Epidermal melanocyte (primary cell): ENCODE data around the gene SPTBN4.
"Not testable (repeated sequence)": the region's sequence is repeated elsewhere in the genome, so short reads cannot be mapped to it uniquely, and the experiment has no call there.

Source experiments
- DNase-seq: peaks from one replicate; pipeline ENCODE4 v3.0.0; 2011; ENCODE audit warnings: low spot score; ENCODE audit not compliant: insufficient read length

The SPTBN4 gene

DNA sequence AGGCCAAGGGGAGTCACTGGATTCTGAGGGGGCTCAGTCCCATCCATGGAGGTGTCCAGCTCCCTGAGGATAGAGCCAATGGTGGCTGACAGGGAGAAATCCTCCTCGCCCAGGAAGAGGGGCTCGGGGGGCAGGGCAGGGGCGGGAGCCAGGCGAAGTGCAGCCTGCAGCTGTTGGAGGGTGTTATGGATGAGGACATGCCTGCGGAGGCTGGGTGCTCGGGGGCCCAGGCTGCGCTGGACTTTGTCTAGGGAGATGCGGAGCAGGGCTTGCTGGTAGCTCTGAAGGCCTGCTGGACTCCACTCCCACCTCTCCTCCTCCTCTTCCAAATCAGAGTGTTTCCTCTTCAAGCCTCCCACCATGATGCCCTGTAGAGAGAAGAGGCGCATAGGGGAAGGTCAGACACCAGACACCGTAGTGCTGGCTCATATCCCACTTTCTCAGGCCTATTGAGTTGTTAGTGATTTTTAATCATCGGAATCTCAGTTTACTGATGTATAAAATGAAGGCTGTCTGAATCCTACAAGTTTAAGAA lies 25.0 kb upstream of the SPTBN4 start:
- no peak for DNase-seq

DNA sequence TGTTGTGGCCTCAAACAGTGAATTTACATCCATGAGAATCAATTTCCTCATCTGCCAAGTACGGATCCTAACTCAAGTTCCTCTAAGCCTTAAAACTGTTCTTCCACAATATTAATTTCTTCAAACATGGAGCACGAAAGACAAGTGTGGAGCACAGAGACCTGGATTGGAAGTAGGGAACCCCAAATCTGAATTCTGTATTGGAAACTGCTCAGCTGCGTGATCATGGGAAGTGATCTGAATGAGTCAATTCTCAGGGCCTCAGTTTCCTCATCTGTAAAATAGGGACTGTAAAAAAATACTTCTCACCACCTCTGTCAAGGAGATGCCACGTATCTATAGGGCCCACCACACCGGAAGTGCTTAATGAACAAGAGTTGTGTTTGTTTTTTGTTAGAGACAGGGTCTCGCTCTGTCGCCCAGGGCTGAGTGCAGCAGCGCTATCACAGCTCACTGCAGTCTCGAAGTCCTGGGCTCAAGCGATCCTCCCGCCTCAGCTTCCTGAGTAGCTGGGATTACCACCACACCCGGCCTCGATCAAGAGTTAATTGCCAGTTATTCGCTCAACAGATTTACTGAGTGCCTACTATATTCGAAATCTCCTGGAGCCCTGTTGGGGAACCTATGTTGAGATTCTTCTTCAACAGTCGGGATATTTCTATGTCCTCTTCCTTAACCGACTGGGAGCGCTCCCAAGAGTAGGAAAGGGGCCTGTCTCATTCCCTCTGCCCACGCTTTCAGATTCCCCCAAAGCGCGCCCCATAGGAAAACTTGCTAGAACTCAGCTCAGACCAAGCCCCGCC lies 24.3 kb upstream of the SPTBN4 start:
- no peak for DNase-seq

- DNase-seq, result peak; percentile 96
Observed at GRCh38 chr19:40443131-40443999, 23.4 kb upstream of the SPTBN4 start.

GRCh38 chr19:40444000-40444824 lies 22.6 kb upstream of the SPTBN4 start, which contains the start of gene SERTAD3:
Gene SERTAD3, minus strand, starts transcription at chr19:40444335. Its CDS starts 2,255 bp downstream, at chr19:40442080.
- DNase-seq, result peak; percentile 94

GRCh38 chr19:40444825-40445312 lies 21.9 kb upstream of the SPTBN4 start:
- no peak for DNase-seq

DNA sequence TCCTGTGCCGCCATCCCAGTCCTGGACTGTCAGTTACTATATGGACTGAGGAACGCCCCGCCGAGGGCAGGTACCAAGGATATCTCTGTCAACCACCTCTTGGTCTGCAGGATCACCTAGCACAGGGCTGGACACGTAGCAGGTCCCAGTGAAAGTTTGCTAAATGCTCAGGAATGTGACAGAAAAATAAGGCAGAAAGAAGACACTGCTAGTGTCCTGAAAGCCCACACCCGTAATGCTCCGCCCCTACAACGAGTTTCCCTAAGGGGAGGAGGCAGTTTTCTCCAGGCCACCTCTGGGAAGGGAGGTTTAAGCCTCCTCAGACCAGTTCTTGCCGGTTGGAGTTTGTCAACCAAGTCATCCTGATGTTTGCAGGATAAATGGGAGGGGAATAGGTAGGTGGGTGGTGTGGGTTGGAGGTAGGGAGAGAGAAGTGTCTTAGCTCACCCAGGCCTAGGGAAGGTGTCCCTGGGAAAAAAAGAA lies 21.0 kb upstream of the SPTBN4 start:
- no peak for DNase-seq

DNA sequence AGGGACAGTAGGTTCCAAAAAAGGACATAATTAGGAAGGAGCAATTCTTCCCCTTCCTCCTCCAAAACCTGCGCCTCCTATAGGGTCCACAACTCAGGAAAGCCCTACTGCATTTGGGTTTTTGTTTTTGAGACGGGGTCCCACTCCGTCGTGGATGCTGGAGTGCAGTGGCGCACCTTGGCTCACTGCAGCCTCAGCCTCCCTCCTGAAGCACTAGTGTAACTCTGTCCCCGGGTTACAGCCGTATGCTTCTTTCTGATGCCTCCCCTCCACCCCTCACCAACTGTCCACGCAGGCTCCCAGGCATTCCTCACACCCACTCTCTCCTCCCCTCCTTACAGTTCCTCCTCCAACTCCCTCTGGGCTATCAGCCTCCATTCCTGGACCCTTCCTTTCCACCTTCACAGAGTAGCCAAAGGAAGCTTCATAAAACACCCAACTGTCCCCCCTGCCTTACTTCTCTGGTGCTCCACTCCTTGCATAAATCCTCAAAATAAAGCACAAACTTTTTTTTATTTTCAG lies 20.5 kb upstream of the SPTBN4 start:
- no peak for DNase-seq

GRCh38 chr19:40449506-40449905 lies 17.3 kb upstream of the SPTBN4 start:
- DNase-seq, result no peak

- DNase-seq, result no peak
Observed at GRCh38 chr19:40450664-40451063, 16.1 kb upstream of the SPTBN4 start.

GRCh38 chr19:40452016-40452415 lies 14.8 kb upstream of the SPTBN4 start:
- no peak for DNase-seq

DNA sequence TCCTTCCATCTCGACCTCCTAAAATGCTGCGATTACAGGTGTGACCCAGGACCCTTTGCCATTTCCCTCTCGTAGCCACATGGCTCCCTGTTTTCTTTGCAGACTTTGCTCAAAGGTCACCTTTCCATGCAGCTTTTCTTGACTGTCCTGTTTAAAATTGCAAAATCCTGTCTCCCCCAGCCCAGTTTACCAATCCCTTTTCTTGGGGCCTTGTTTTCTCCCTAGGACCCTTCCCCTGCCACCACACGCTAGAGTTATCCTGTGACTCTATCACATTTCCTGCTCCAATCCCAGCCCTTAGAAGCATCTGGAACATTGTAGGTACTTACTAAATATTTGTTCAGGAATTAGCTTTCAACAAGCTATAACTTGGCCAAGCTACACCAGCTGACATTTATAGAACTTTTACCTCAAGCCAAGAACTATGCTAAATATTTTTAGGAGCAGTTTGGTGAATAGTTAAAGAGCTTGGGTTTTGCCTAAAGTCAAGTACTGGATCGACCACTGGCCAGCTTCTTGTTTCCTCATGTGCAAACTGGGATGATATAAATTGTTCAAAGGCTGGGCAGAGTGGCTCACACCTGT lies 13.6 kb upstream of the SPTBN4 start:
- DNase-seq, result no peak

GRCh38 chr19:40453943-40454342 lies 12.9 kb upstream of the SPTBN4 start:
- DNase-seq, result not testable (repeated sequence)

- no peak for DNase-seq
Observed at GRCh38 chr19:40457048-40457447, 9.8 kb upstream of the SPTBN4 start.

DNA sequence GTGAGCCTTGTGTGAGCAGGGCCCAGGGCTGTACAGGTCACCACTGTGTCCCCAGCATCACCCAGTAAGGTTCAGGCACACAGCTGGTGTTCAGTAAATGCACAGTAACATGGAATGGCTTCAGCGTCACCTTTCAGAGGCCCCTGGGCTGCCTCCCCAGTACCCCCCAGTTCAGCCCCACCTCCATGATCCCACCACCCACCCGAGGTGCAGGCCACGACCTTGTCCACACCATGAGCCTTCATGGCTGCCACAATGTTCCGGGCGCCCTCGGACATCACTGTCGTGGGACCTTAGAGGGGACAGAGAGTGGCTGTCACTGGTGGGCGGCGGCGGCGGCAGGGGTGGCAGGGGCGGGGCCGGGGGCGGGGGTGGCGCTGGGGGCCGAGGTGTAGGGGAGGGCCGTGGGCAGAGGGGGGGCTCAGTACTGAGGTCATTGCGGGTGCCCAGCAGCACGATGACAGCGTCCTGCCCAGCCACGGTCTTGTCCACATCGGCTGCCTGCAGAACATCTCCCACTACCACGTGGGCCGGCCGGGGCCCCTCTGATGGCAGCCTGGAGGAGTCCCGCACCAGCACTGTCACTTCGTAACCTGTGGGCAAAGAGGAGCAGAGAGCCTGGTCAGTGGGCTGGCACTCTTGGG lies 8.7 kb upstream of the SPTBN4 start:
- DNase-seq, result no peak

DNA sequence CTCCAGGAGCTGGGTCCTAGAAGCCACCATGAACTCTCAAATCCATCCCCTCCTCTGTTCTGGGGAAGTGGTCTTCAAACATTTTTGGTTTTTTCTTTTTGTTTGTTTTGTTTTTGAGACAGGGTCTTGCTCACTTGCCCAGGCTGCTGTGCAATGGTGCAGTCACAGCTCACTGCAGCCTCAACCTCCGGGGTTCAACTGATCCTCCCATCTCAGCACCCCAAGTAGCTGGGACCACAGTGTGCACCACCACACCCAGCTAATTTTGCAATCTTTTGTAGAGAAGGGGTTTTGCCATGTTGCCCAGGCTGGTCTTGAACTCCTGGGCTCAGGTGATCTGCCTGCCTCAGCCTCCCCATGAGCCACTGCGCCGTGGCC lies 8.2 kb upstream of the SPTBN4 start:
- no peak for DNase-seq

DNA sequence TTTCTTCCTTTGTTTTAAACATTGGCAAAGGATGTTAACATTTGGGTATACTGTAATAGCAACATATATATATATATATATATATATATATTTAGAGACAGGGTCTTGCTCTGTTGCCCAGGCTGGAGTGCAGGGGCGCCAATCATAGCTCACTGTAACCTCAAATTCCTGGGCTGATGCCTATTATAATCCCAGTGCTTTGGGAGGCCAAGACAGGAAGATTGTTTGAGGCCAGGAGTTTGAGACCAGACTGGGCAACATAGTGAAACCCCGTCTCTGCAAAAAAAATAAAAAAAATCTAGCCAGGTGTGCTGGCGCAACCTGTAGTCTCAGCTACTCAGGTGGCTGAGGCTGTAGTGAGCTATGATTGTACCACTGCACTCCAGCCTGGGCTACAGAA lies 6.6 kb upstream of the SPTBN4 start:
- DNase-seq, result no peak

DNA sequence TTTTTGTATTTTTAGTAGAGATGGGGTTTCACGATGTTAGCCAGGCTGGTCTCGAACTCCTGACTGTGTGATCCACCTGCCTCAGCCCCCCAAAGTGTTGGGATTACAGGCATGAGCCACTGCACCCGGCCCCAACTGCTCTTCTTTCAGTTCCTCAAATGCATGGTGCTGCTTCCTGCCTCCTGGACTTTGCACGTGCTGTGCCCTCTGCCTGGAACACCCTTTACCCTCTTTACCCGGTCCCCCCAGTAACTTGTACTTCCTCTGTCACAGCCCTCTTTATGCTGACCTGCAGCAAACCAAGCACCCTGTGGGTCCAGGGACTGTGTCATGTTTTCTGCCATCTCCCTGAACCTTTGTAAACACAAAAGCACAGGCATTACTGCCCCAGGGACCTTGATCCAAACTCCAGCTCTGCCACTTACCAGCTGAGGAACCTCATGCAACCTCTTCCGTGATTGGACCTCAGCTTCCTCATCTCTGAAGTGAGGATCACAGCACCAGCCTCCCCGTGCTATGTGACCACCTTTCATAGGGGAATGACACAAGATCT lies 5.1 kb upstream of the SPTBN4 start:
- DNase-seq, result no peak

GRCh38 chr19:40463587-40464037 lies 3.2 kb upstream of the SPTBN4 start:
- not testable (repeated sequence) for DNase-seq
